A549 treated with AZD9567 at 1 μM for 4 hours (cell line): ENCODE results near the gene ATP6V0B. TPM values are rescaled to one million over a fixed set of nuclear protein-coding genes. Genes with fewer than 3 reads are reported as not detected.

Source experiments
- total RNA-seq: library from RNA; stranded (reverse); fragments of 200-300 nt; extraction: Qiagen RNA extraction; gene quantifications from 5 replicates; pipeline ENCODE4 v1.2.3, GENCODE V29; 2022; ENCODE audit not compliant: insufficient read depth

The ATP6V0B gene
- total RNA-seq, result 78.9 to 162 TPM (median 145 TPM) in 5 replicates

GRCh38 chr1:43974443-43975248 lies at the start of gene ATP6V0B:
ATP6V0B (plus strand) TSS chr1:43974960; CDS start chr1:43975041, 81 bp downstream.

DNA sequence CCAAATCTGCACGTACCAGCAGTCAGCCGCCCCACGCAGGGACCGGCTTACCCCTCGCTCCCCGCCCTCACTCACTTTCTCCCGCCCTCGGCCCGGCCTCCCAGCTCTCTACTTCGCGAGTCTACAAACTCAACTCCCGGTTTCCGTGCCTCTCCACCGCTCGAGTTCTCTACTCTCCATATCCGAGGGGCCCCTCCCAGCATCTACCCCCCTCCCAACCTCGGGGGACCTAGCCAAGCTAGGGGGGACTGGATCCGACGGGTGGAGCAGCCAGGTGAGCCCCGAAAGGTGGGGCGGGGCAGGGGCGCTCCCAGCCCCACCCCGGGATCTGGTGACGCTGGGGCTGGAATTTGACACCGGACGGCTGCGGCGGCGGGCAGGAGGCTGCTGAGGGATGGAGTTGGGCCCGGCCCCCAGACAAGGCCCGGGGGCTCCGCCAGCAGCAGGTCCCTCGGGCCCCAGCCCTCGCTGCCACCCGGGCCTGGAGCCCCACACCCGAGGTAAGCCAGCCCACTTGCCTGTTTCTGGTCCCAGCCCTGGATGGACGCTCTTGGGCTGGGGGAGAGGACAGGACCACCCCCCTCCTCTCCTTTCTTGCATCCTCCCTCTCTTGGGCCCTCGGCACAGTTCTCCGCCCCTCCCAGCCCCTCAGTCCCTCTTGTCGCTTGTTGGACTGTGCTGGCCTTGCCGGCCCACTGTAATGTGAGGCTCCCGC lies 41.2 kb upstream of the ATP6V0B start, which contains the start of gene ARTN:
ARTN (plus strand) TSS at position 416 of the 715 bp plus-strand sequence. CDS start 1,856 bp downstream, outside the sequence.

GRCh38 chr1:43946236-43947060 lies 28.3 kb upstream of the ATP6V0B start, which contains the start of gene IPO13:
IPO13 (plus strand) TSS chr1:43946950; CDS start chr1:43947601, 651 bp downstream.

DNA sequence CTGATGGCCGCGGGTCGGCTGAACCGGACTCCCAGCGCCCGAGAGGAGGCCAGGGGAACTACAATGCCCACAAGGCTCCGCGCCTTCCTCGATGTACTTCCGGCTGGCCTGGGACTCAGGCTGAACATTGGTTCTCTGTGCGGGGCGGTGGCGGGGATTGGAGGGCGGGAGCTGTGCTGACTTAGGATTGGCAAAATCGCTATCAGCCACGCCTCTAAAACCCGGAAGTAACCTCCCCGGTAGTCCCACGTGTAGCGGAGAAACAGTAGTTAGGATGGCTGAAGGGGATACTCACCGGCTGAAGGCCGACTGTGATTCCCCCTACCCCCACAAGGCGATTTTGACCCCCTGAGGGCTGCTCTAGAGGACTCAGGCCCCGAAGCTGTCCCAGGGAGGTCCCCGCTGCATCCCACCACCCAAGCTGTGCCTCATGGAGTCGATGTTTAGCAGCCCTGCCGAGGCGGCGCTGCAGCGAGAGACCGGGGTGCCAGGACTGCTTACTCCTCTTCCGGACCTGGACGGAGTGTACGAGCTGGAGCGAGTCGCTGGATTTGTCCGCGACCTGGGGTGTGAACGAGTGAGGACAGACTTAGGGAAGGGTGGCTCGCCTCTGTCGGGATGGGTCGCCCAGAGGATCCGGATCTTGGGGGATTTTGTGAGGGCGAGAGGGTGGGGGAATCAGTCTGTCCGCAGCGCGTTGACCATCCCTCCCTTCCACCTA lies 4.9 kb upstream of the ATP6V0B start, which contains the start of gene DPH2:
DPH2 (plus strand) TSS at position 265 of the 721 bp plus-strand sequence; CDS start at position 431, 166 bp downstream.

DNA sequence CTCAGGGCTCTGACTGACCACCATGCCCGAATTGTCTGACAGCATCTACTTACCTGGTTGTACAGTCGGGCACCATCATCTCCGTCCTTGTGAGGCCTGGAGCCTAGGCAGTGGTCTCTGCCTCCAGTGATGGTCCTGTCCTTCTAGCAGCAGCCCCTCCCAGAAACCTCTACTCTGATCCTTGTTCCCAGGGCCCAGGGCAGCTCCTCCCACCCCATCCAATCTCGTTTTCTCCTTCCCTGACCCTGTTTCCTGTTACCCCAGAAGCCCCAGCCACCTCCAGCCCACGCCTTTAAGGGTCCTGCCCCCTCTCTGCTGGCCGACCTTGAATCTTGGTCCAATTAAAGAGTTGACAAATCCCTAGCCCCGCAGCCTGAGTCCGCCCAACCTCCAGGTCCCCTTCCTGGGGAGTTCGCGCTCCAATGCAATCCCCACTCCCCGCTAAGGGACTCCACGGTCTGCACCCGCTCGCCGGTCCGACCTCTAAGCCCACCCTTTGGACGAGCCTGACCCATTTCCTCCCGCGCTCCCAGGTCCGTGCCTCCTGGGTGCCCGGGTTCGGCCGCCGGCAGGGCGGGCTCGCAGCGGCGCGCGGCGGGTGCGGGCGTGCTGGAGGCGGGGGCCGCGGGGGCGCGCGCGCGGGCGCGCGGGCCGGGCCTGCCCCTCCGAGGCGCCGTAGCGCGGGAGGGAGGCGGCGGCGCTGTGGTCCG lies 3.9 kb downstream of the ATP6V0B start, which contains the start of gene B4GALT2:
B4GALT2 (plus strand) TSS at position 660 of the 710 bp plus-strand sequence. CDS start 1,951 bp downstream, outside the sequence.

DNA sequence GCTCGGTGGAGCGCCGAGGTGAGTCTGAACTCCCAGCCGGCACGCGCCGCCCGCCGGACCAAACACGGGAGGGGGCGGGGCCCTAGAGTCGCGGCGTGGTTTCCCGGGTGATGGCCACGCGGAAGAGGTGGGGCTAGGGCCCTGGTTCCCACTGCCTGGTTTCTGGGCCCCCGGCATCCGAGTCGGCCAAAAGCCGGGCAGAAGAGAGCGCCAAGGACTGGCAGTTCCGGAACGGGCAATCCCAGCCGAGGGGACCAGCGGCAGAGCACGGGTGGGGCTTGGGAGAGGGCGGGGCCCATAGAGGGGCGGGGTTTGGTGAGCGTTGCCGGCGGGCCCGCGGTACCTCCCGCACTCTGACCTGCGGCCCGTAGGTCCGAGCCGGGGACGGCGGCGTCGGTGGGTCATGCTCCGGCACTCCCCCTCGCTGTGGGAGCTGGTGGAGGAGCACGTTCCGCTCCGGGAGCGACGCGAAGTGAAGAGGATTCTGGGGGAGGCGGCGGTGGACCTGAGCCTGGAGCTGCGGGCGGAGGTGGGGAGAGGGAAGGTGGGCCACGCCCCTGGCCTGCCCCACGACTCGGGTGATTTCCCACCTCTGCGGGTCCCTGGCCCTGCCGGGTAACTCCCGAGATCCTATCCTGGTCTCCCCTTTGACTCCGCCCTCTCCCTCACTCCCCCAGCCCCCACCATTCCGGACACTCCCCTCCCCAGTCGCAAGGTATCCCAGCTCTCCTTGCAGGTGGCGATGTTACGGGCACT lies 16.9 kb downstream of the ATP6V0B start, which contains the start of gene CCDC24:
CCDC24 (plus strand) TSS at position 124 of the 756 bp plus-strand sequence; CDS start at position 404, 280 bp downstream.

Other genes with a start within 250 kb of the ATP6V0B start
- 0.34 to 0.68 TPM (median 0.39 TPM) in 4 of 5 replicates, not detected in the other for gene ARTN, start 41.2 kb upstream of the ATP6V0B start, total RNA-seq
- gene IPO13, start 28.0 kb upstream of the ATP6V0B start, total RNA-seq, result 16.6 to 17.5 TPM (median 16.9 TPM) in 5 replicates
- gene DPH2, start 5.0 kb upstream of the ATP6V0B start, total RNA-seq, result 36.3 to 42.1 TPM (median 41.0 TPM) in 5 replicates
- gene B4GALT2, start 4.2 kb downstream of the ATP6V0B start, total RNA-seq, result 61.7 to 66.5 TPM (median 65.7 TPM) in 5 replicates
- gene CCDC24, start 16.6 kb downstream of the ATP6V0B start, total RNA-seq, result 2.5 to 9.1 TPM (median 8.4 TPM) in 5 replicates
- gene SLC6A9, start 56.5 kb downstream of the ATP6V0B start, total RNA-seq, result 11.1 to 12.8 TPM (median 12.6 TPM) in 5 replicates
- 0.27 to 2.1 TPM (median 0.35 TPM) in 5 replicates for gene KLF17, start 143.9 kb downstream of the ATP6V0B start, total RNA-seq
- gene KLF18, start 166.7 kb downstream of the ATP6V0B start, total RNA-seq, result 0.03 TPM in 2 of 5 replicates, not detected in the others
- 16.9 to 20.8 TPM (median 19.7 TPM) in 5 replicates for gene DMAP1, start 238.5 kb downstream of the ATP6V0B start, total RNA-seq